GM18526 (cell line): ENCODE data around the gene TBC1D3B.

Source experiments
- POLR2A ChIP-seq: IDR thresholded peaks from 3 replicates; pipeline ENCODE4 v1.6.1; 2011; ENCODE audit not compliant: insufficient read length; ENCODE audit errors: extremely low read depth

TBC1D3B gene

GRCh38 chr17:36195434-36196130 lies 19.1 kb upstream of the TBC1D3B start:
- TF ChIP-seq POLR2A, result peak; percentile 57

GRCh38 chr17:36193216-36193775 lies 16.9 kb upstream of the TBC1D3B start:
- TF ChIP-seq POLR2A, result no peak

GRCh38 chr17:36188891-36189306 lies 12.5 kb upstream of the TBC1D3B start:
- TF ChIP-seq POLR2A, result no peak

- no peak for TF ChIP-seq POLR2A
Measured at GRCh38 chr17:36185416-36185815, 9.0 kb upstream of the TBC1D3B start.

GRCh38 chr17:36184023-36184765 lies 7.8 kb upstream of the TBC1D3B start:
- TF ChIP-seq POLR2A, result no peak

- no peak for TF ChIP-seq POLR2A
Measured at GRCh38 chr17:36183001-36183971, 6.8 kb upstream of the TBC1D3B start.

- TF ChIP-seq POLR2A, result no peak
Measured at GRCh38 chr17:36182176-36183000, 6.0 kb upstream of the TBC1D3B start.

- no peak for TF ChIP-seq POLR2A
Measured at GRCh38 chr17:36153895-36154610, 22.4 kb downstream of the TBC1D3B start.

- TF ChIP-seq POLR2A, result no peak
Measured at GRCh38 chr17:36152639-36153120, 23.8 kb downstream of the TBC1D3B start.

- TF ChIP-seq POLR2A, result no peak
Measured at GRCh38 chr17:36151891-36152638, 24.4 kb downstream of the TBC1D3B start.

GRCh38 chr17:36149296-36149820 lies 27.1 kb downstream of the TBC1D3B start:
- TF ChIP-seq POLR2A, result no peak

- TF ChIP-seq POLR2A, result no peak
Measured at GRCh38 chr17:36148559-36149295, 27.7 kb downstream of the TBC1D3B start.
